ENCODE results near the gene CCDC33. TPM values are rescaled to one million over a fixed set of nuclear protein-coding genes. Genes with fewer than 3 reads are reported as not detected.

Gene CCDC33
- total RNA-seq, 1 experiment from 2014 or later, result 0.15 TPM

GRCh38 chr15:74206801-74207281 lies 29.3 kb upstream of the CCDC33 start:
- POLR2A ChIA-PET, result no interaction called here
- Histone ChIP-seq H3K9me2 (ENCODE audit: insufficient read depth) (no peaks in the 10 kb centered on the region), H3K27ac (ENCODE audit: low read depth, low read length) (no peak overlapping the region), H3K79me2 (ENCODE audit: insufficient read depth, low read length) (no peaks in the 10 kb centered on the region), H3K27me3 (ENCODE audit: insufficient read depth, low read length) (peaks cover 16% of the 10 kb centered on the region; the same call in 1 of the 2 replicates), H3K36me3 (ENCODE audit: control insufficient read depth in 1 of 2, insufficient read depth in 2 of 2, low read length in 2 of 2) (no peaks in the 10 kb centered on the region), H4K20me1 (ENCODE audit: insufficient read depth) (no peaks in the 10 kb centered on the region), H2AFZ (ENCODE audit: low read depth, low read length, poor library complexity, severe bottlenecking) (no peak overlapping the region), H3K9ac (ENCODE audit: low read length) (no peak overlapping the region), H3K4me1 (ENCODE audit: control insufficient read depth in 1 of 2, insufficient read depth in 2 of 2, low read length in 2 of 2) (peaks cover 10 to 25% of the 10 kb centered on the region in 2 experiments; a peak in 3 of 4 replicates), H3K4me3 (replicated peaks in 1 of 2; ENCODE audit: low read depth in 1 of 2, low read length in 2 of 2) (no peak overlapping the region), H3K4me2 (ENCODE audit: low read length) (no peak overlapping the region), H3K9me3 (ENCODE audit: control insufficient read depth in 1 of 2, insufficient read depth in 1 of 2, low read depth in 1 of 2, low read length in 2 of 2) (no peaks in the 10 kb centered on the region)
- ATAC-seq (no peak), DNase-seq (ENCODE audit: low read depth, low spot score) (no peak)
- RAD21 ChIA-PET (ENCODE audit: low non-redundant PET in 1 of 2, low total read pairs in 2 of 2, uncharacterized antibody in 2 of 2, unreplicated experiment in 2 of 2), result no interaction called here
- CTCF ChIA-PET, result no interaction called here
- intact Hi-C loops (cut with micrococcal nuclease), result no loop called here
- no peak for TF ChIP-seq SP1 (IDR thresholded peaks at IDR 0.05; ENCODE audit: low read depth)
- TF ChIP-seq POLR2AphosphoS5 (IDR thresholded peaks at IDR 0.05; ENCODE audit: low read depth, low read length), result no peak
- no peak for TF ChIP-seq REST (IDR thresholded peaks at IDR 0.05; ENCODE audit: low read depth)
- no peak for TF ChIP-seq YY1 (IDR thresholded peaks at IDR 0.05; ENCODE audit: extremely low read depth, insufficient replicate concordance, low read depth, low read length)
- no peak for TF ChIP-seq ZFX (IDR thresholded peaks at IDR 0.05)
- TF ChIP-seq FOSL1 (IDR thresholded peaks at IDR 0.05; ENCODE audit: low read depth), result no peak
- TF ChIP-seq CTCF (IDR thresholded peaks at IDR 0.05 in 2 of 3, conservative IDR thresholded peaks at IDR 0.05 in 1 of 3; ENCODE audit: borderline replicate concordance in 1 of 3, insufficient read depth in 1 of 3, low read depth in 2 of 3, low read length in 2 of 3), result no peak
- TF ChIP-seq SRF (IDR thresholded peaks at IDR 0.05; ENCODE audit: low read depth), result no peak
- TF ChIP-seq EZH2 (IDR thresholded peaks at IDR 0.05), result no peak
- TF ChIP-seq EGR1 (IDR thresholded peaks at IDR 0.05; ENCODE audit: low read depth), result no peak
- no peak for TF ChIP-seq TCF7L2 (IDR thresholded peaks at IDR 0.05; ENCODE audit: borderline replicate concordance, extremely low read depth, insufficient read depth, insufficient read length)
- TF ChIP-seq CEBPB (IDR thresholded peaks at IDR 0.05; ENCODE audit: low read depth), result no peak
- no peak for TF ChIP-seq ZNF274 (IDR thresholded peaks at IDR 0.05; ENCODE audit: low read depth, low read length)
- no peak for TF ChIP-seq POLR2A (IDR thresholded peaks at IDR 0.05; ENCODE audit: borderline replicate concordance, extremely low read depth, insufficient read depth, insufficient read length)
- no peak for TF ChIP-seq ATF3 (IDR thresholded peaks at IDR 0.05)
- no peak for TF ChIP-seq MAX (IDR thresholded peaks at IDR 0.05)
- no peak for TF ChIP-seq ELF1 (IDR thresholded peaks at IDR 0.05; ENCODE audit: borderline replicate concordance, low read depth)
- TF ChIP-seq EZH2phosphoT487 (IDR thresholded peaks at IDR 0.05; ENCODE audit: borderline replicate concordance), result no peak
- TF ChIP-seq JUND (IDR thresholded peaks at IDR 0.05), result no peak
- BruUV-seq (replicated peaks), result no TSS peak

All from HCT116 (cell line).